CD4-positive, CD25-positive, alpha-beta regulatory T cell (primary cell): ENCODE results near the gene ZNF536. TPM values are rescaled to one million over a fixed set of nuclear protein-coding genes. Genes with fewer than 3 reads are reported as not detected.
A peak's percentile ranks its signal among the peaks of the same experiment; 100 is the strongest.

Experiments
- ATAC-seq, 2 donors: fragments of 150-1000 bp; cut with Tn5 transposase; one replicate each; pipeline ENCODE4 v1.10.0; 2021; ENCODE audit warnings: low read depth in 2 of 2, moderate number of reproducible peaks in 2 of 2, moderate library complexity in 1 of 2
- DNase-seq, 3 donors: peaks; one replicate each; pipeline versions ENCODE4 v3.0.0 to v3.0.0-alpha.2; 2012 to 2022; ENCODE audit warnings: mixed read lengths in 1 of 3
- H3K27ac ChIP-seq: one replicate; pipeline ENCODE4 v1.7.0; 2013; ENCODE audit warnings: mild to moderate bottlenecking, low read length; ENCODE audit not compliant: insufficient read depth, poor library complexity, severe bottlenecking
- H3K27me3 ChIP-seq: one replicate; pipeline ENCODE4 v1.7.0; 2013; ENCODE audit warnings: low read length; ENCODE audit not compliant: control insufficient read depth, insufficient read depth
- H3K36me3 ChIP-seq: one replicate; pipeline ENCODE4 v1.7.0; 2013; ENCODE audit warnings: mild to moderate bottlenecking, low read length, moderate library complexity; ENCODE audit not compliant: control insufficient read depth, insufficient read depth
- H3K4me1 ChIP-seq: 2 replicates; pipeline ENCODE4 v1.7.0; 2013; ENCODE audit warnings: mild to moderate bottlenecking, low read length; ENCODE audit not compliant: insufficient read depth, control insufficient read depth, poor library complexity, severe bottlenecking
- H3K4me3 ChIP-seq: one replicate; pipeline ENCODE4 v1.7.0; 2013; ENCODE audit warnings: low read depth, mild to moderate bottlenecking, low read length, moderate library complexity
- H3K9me3 ChIP-seq, 2 experiments: 1 replicate in 1 of 2; 2 replicates in 1 of 2; pipeline ENCODE4 v1.7.0; 2013; ENCODE audit warnings: low read length in 2 of 2, mild to moderate bottlenecking in 1 of 2, moderate library complexity in 1 of 2; ENCODE audit not compliant: control insufficient read depth in 2 of 2
- H3K27ac Mint-ChIP-seq, 3 donors: one replicate each; pipeline ENCODE4 v1.8.0; 2020 to 2022; ENCODE audit warnings: mild to moderate bottlenecking in 3 of 3, mixed read lengths in 3 of 3, moderate library complexity in 2 of 3
- H3K27me3 Mint-ChIP-seq: one replicate; pipeline ENCODE4 v1.8.0; 2022; ENCODE audit warnings: mild to moderate bottlenecking, mixed read lengths
- H3K36me3 Mint-ChIP-seq: one replicate; pipeline ENCODE4 v1.8.0; 2020; ENCODE audit warnings: mixed read lengths
- H3K4me1 Mint-ChIP-seq, 4 donors: one replicate each; pipeline ENCODE4 v1.8.0; 2020 to 2022; ENCODE audit warnings: mixed read lengths in 4 of 4, mild to moderate bottlenecking in 1 of 4
- H3K4me3 Mint-ChIP-seq, 4 donors: one replicate each; pipeline ENCODE4 v1.8.0; 2020 to 2022; ENCODE audit warnings: mild to moderate bottlenecking in 4 of 4, mixed read lengths in 4 of 4, moderate library complexity in 3 of 4
- H3K9me3 Mint-ChIP-seq, 7 donors: one replicate each; pipeline ENCODE4 v1.8.0; 2020 to 2022; ENCODE audit warnings: mixed read lengths in 7 of 7, mild to moderate bottlenecking in 3 of 7, moderate library complexity in 2 of 7
- polyA plus RNA-seq, 4 donors: library from polyadenylated mRNA; unstranded; fragments of 300-500 nt; fragmentation: Illumina TruSeq; gene quantifications; one replicate each; pipeline ENCODE4 v1.2.3, GENCODE V29; 2021
- total RNA-seq: library from RNA; stranded (reverse); gene quantifications from one replicate; pipeline ENCODE4 v1.2.3, GENCODE V29; 2022

ZNF536 gene
- total and polyA plus RNA-seq, 5 donors from 2014 or later, result 0.14 to 0.63 (median 0.49) TPM; not detected in 1

DNA sequence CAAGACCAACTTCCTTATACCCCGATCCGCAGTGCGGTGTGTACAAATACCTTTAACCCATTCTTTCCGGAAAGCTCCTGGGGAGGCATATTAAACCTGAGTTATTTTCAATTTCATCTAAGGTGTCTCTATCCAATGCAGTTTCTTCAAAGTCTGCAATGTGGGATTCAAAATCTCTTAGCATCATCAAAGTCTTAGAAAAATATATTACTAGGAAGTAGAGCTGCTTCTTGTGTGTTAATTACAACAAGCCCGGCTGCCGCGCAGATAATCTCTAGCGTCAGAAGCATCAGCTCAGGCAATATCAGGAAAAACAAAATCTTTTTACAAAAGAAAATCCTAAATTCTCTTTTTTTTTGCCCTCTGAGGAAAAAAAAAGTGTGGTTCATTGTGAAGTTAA is 48.1 kb downstream of the ZNF536 start:
- H3K4me1 Mint-ChIP-seq, result no peaks in the 10 kb centered on the region
- H3K9me3 ChIP-seq, result no peaks in the 10 kb centered on the region
- no peak overlapping the region for H3K4me3 ChIP-seq

DNA sequence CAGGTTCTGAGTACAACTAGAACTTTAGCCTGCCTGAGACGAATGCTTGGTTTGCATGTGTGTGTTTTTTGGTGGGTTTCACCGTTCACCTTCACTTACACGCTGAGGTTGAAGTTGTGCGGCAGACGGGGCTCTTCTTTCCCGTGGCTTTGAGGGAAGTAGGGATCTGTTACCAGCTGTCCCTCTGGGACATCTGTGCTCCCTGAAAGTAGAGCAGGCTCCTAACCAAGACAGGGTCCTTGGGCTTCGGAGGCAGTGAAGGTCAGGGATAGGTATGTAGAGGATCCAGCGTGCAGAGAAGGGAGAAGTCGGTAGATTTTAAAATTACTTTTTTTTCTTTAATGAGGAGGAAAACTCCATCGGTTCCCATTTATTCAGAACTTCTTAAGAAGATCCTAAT is 48.7 kb downstream of the ZNF536 start:
- Mint-ChIP-seq H3K27me3 (no peaks in the 10 kb centered on the region), H3K27ac (no peak overlapping the region)
- H3K36me3 ChIP-seq, result no peaks in the 10 kb centered on the region

More for the DNA sequence above, 48.1 kb downstream of the ZNF536 start:
- H3K4me1 ChIP-seq, result no peaks in the 10 kb centered on the region
- peaks cover 0 to 7% (median 0%) of the 10 kb centered on the region in 7 donors for H3K9me3 Mint-ChIP-seq
- no peaks in the 10 kb centered on the region for H3K27me3 Mint-ChIP-seq
- H3K27ac ChIP-seq, result no peak overlapping the region
- H3K27ac Mint-ChIP-seq, result no peak overlapping the region
- H3K4me3 Mint-ChIP-seq, result no peak overlapping the region
- H3K27me3 ChIP-seq, result no peaks in the 10 kb centered on the region
- H3K36me3 ChIP-seq, result no peaks in the 10 kb centered on the region
- DNase-seq (no peak), ATAC-seq (no peak)
- H3K36me3 Mint-ChIP-seq, result no peaks in the 10 kb centered on the region

DNA sequence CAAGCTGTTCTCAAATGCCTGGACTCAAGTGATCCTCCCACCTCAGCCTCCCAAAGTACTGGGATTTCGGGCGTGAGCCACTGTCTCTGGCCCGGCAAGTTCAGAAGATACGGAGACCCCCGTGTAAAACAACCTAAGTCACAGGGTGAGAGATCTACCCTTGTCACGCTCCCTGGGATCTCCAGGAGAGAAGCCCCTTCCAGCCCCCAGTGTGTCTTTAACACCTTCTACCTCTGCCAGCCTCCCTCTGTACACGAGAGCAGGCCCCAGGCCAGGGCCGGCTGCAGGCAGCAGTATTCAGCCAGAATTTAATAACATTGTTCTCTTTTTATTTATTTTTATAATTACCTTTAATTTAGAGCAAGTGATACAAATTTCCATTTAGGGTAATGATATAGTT is 49.4 kb downstream of the ZNF536 start:
- no peaks in the 10 kb centered on the region for H3K27me3 Mint-ChIP-seq

More for the DNA sequence above, 48.7 kb downstream of the ZNF536 start:
- no peaks in the 10 kb centered on the region for H3K4me1 ChIP-seq
- DNase-seq, result no peak
- H3K9me3 Mint-ChIP-seq, result peaks cover 0 to 7% (median 0%) of the 10 kb centered on the region in 7 donors
- H3K27ac ChIP-seq, result no peak overlapping the region
- H3K9me3 ChIP-seq, result no peaks in the 10 kb centered on the region
- H3K4me3 Mint-ChIP-seq, result no peak overlapping the region
- ATAC-seq, result no peak
- no peak overlapping the region for H3K4me3 ChIP-seq
- no peaks in the 10 kb centered on the region for H3K27me3 ChIP-seq
- H3K4me1 Mint-ChIP-seq, result no peaks in the 10 kb centered on the region
- H3K36me3 Mint-ChIP-seq, result no peaks in the 10 kb centered on the region

DNA sequence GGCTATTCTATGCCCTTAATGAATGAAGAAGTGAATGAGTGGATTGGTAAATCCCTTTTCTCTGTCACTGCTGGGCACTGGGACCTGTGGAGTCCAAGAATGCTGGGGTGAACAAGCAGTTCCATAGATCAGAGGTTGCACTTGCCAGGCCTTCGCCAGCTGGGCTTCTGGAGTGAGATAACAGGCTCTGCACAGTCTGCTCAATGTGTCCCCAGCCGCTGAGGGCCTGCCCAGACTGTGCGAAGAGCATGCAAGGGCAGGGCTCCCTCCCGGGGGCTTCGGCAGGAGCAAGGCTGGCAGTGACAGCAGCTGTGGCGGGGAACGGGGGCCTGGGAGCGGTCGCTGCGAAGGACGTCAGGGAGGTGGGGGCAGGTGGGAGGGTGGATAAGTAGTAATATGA is 51.3 kb downstream of the ZNF536 start:
- H3K27me3 ChIP-seq, result no peaks in the 10 kb centered on the region
- Mint-ChIP-seq H3K27ac (no peak overlapping the region), H3K36me3 (no peaks in the 10 kb centered on the region), H3K4me3 (no peak overlapping the region), H3K27me3 (no peaks in the 10 kb centered on the region), H3K9me3 (peaks cover 0 to 6% (median 0%) of the 10 kb centered on the region in 7 donors), H3K4me1 (no peaks in the 10 kb centered on the region)
- H3K4me3 ChIP-seq, result no peak overlapping the region
- ATAC-seq (no peak), DNase-seq (no peak)
- no peaks in the 10 kb centered on the region for H3K9me3 ChIP-seq
- no peaks in the 10 kb centered on the region for H3K36me3 ChIP-seq
- H3K27ac ChIP-seq, result no peak overlapping the region
- H3K4me1 ChIP-seq, result no peaks in the 10 kb centered on the region

More for the DNA sequence above, 49.4 kb downstream of the ZNF536 start:
- Mint-ChIP-seq H3K27ac (no peak overlapping the region), H3K36me3 (no peaks in the 10 kb centered on the region), H3K9me3 (peaks cover 0 to 7% (median 0%) of the 10 kb centered on the region in 7 donors), H3K4me1 (no peaks in the 10 kb centered on the region), H3K4me3 (no peak overlapping the region)
- ATAC-seq (no peak), DNase-seq (no peak)
- Histone ChIP-seq H3K4me3 (no peak overlapping the region), H3K4me1 (no peaks in the 10 kb centered on the region), H3K9me3 (no peaks in the 10 kb centered on the region), H3K27me3 (no peaks in the 10 kb centered on the region), H3K27ac (no peak overlapping the region), H3K36me3 (no peaks in the 10 kb centered on the region)

DNA sequence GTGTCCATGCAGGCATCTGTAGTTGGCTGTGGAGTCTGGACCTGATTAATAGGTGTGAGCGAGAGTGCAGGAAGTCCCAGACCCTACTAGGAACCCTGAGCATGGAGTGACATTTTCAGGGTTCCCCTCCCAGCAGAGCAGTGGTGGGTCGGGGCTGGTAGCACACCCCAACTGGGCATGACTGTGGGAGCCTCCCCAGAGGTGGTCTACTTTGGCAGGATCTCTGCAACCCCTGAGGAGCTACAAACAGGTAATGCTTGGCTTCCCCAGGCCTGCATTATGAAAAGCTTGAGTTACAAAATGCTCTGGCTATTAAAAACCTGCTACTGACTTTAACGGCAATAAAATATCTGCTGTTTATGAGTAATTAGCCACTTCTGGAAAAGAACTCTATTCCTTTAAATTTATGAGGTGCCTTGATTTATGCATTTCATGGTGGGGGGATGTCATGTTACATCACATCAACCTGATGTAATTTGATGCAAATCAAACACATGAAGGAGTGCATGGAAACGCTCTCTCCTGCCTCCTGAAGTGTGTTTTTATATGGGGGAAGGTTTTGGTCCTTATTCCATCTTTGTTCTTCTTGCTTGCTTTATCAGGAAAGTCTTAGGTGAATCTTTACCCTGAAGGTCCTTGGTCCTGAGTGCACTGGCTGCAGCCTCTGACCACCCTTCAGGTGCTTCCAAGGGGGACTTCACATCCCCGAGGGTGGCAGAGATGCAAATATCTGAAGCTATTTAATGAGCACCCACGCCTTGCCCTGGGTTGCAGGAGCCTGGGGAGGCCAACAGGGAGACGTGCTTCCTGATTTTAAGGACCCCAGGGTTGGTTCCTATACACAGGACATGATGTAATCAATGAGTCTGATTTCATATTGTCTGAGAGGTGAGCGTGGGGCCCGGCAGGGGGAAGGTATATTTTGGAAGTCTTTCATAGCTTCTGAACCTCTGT is 54.0 kb downstream of the ZNF536 start:
- Histone ChIP-seq H3K27me3 (no peaks in the 10 kb centered on the region), H3K9me3 (no peaks in the 10 kb centered on the region), H3K36me3 (no peaks in the 10 kb centered on the region), H3K4me1 (no peaks in the 10 kb centered on the region), H3K27ac (no peak overlapping the region), H3K4me3 (no peak overlapping the region)
- Mint-ChIP-seq H3K4me3 (no peak overlapping the region), H3K9me3 (peaks cover 0 to 10% (median 0%) of the 10 kb centered on the region in 7 donors), H3K4me1 (no peaks in the 10 kb centered on the region), H3K27ac (peak overlapping the region in 1 of 3 donors; percentile 3), H3K36me3 (no peaks in the 10 kb centered on the region), H3K27me3 (no peaks in the 10 kb centered on the region)
- DNase-seq (no peak), ATAC-seq (no peak)

DNA sequence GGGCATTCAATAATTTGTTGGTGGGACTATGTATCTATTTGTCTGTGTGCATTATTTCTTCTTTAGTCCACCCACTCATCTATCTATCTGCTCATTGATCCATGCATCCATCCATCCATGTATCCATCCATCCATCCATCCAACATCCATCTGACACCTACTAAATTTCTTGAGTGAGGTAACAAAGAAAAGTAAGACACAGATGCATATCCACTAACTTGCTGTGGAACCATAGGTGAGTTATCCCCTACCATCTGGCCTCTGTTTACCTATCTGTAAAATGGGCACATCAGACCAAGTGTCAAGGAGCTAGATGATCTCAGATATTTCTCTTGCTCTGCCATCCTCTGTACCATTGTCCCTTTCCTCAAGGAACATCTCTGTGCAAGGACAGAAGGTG is 54.7 kb downstream of the ZNF536 start:
- Mint-ChIP-seq H3K27ac (peak overlapping the region in 1 of 3 donors; percentile 3), H3K9me3 (peaks cover 0 to 10% (median 0%) of the 10 kb centered on the region in 7 donors), H3K27me3 (no peaks in the 10 kb centered on the region), H3K36me3 (no peaks in the 10 kb centered on the region), H3K4me1 (no peaks in the 10 kb centered on the region), H3K4me3 (no peak overlapping the region)
- no peak for DNase-seq
- no peak for ATAC-seq
- no peak overlapping the region for H3K27ac ChIP-seq
- no peaks in the 10 kb centered on the region for H3K36me3 ChIP-seq
- H3K9me3 ChIP-seq, result no peaks in the 10 kb centered on the region
- H3K4me1 ChIP-seq, result no peaks in the 10 kb centered on the region
- H3K4me3 ChIP-seq, result no peak overlapping the region
- no peaks in the 10 kb centered on the region for H3K27me3 ChIP-seq

DNA sequence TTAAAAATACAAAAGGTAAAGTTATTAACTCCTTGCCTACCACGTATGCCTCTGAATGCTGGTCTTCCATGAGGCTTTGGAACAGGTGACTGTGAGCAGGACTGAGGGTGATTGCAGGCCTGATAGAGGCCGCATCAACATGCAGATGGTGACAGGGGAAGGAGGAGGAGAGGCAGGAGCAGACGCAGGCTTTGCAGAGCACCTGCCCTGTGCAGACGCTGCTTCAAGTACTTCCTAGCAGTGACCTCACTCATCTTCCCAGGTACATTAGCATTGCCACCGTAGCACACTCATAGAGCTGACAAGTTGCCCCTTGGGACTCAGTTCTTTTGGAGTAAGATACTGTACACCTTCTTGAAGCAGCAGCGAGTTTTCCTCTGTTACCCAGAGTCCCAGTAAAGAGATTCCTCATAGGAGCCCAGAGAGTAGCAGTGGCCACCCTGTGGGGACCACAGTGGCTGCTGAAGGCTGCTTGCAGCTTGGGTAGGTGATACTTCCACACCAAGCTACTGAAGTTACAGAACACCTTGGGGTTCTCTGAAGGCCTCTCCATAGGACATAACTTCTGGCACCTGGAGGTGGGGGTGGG is 56.0 kb downstream of the ZNF536 start:
- Mint-ChIP-seq H3K9me3 (peaks cover 0 to 8% (median 0%) of the 10 kb centered on the region in 7 donors), H3K4me3 (no peak overlapping the region), H3K4me1 (no peaks in the 10 kb centered on the region), H3K27me3 (no peaks in the 10 kb centered on the region), H3K27ac (no peak overlapping the region), H3K36me3 (no peaks in the 10 kb centered on the region)
- Histone ChIP-seq H3K27ac (no peak overlapping the region), H3K9me3 (no peaks in the 10 kb centered on the region), H3K4me1 (no peaks in the 10 kb centered on the region), H3K36me3 (no peaks in the 10 kb centered on the region), H3K4me3 (no peak overlapping the region), H3K27me3 (no peaks in the 10 kb centered on the region)
- DNase-seq, result no peak
- ATAC-seq, result no peak
